SK-N-SH (cell line): ENCODE data around the gene RNF157. TPM values are rescaled to one million over a fixed set of nuclear protein-coding genes. Genes with fewer than 3 reads are reported as not detected.

Experiments
- CTCF ChIA-PET: fragments of 300-600, 350-600 bp; formaldehyde crosslinking; extraction: SDS; loops from one replicate; lab custom pipeline; 2021; lab: Yijun Ruan, JAX
- POLR2A ChIA-PET: fragments of 350-600 bp; sonication (Branson Sonifier 250); formaldehyde crosslinking; extraction: SDS; loops from one replicate; lab custom pipeline; 2020; ENCODE audit warnings: antibody characterized with exemption, inconsistent platforms; lab: Yijun Ruan, JAX
- DNase-seq: peaks from one replicate; pipeline ENCODE4 v3.0.0; 2012
- H2AFZ ChIP-seq: fragments of 200-600 bp; sonication (generic); 2 replicates; pipeline ENCODE4 v1.8.1; 2016; ENCODE audit warnings: antibody characterized with exemption, mild to moderate bottlenecking, low read depth
- H3F3A ChIP-seq: fragments of 200-600 bp; sonication (generic); replicated peaks from 2 replicates; pipeline ENCODE3; 2016; ENCODE audit warnings: antibody characterized with exemption, mild to moderate bottlenecking; ENCODE audit not compliant: insufficient read depth
- H3K27ac ChIP-seq, 2 experiments: fragments of 200-500 bp in 1 of 2; fragments of 200-600 bp in 1 of 2; sonication (Bioruptor generic) in 1 of 2; sonication (generic), shearing (Covaris generic) in 1 of 2; 2 replicates each; pipeline versions ENCODE4 v1.5.1 to v1.6.1; 2014 to 2016; ENCODE audit warnings: low read depth in 2 of 2, inconsistent platforms in 1 of 2, low read length in 1 of 2, mild to moderate bottlenecking in 1 of 2, mixed read lengths in 1 of 2
- H3K27me3 ChIP-seq: fragments of 200-600 bp; sonication (generic), shearing (Covaris generic); 2 replicates; pipeline ENCODE4 v1.6.1; 2016; ENCODE audit warnings: mixed run types; ENCODE audit not compliant: insufficient read depth
- H3K36me3 ChIP-seq, 2 experiments: fragments of 200-500 bp in 1 of 2; fragments of 200-600 bp in 1 of 2; sonication (Bioruptor generic) in 1 of 2; sonication (generic) in 1 of 2; replicated peaks in 1 of 2; 2 replicates each; pipeline versions ENCODE3 to v1.5.1; 2014 to 2016; ENCODE audit warnings: low read length in 1 of 2, mild to moderate bottlenecking in 1 of 2; ENCODE audit not compliant: insufficient read depth in 2 of 2, control insufficient read depth in 1 of 2
- H3K4me1 ChIP-seq, 2 experiments: fragments of 200-500 bp in 1 of 2; fragments of 200-600 bp in 1 of 2; sonication (Bioruptor generic) in 1 of 2; sonication (generic), shearing (Covaris generic) in 1 of 2; 2 replicates each; pipeline versions ENCODE4 v1.5.1 to v1.6.1; 2014 to 2016; ENCODE audit warnings: low read depth in 1 of 2, low read length in 1 of 2, mixed run types in 1 of 2; ENCODE audit not compliant: insufficient read depth in 2 of 2, control insufficient read depth in 1 of 2
- H3K4me2 ChIP-seq: fragments of 200-600 bp; sonication (generic), shearing (Covaris generic); 2 replicates; pipeline ENCODE4 v1.6.1; 2017; ENCODE audit warnings: mixed run types
- H3K4me3 ChIP-seq, 2 experiments: fragments of 200-500 bp in 1 of 2; fragments of 200-600 bp in 1 of 2; sonication (Bioruptor generic) in 1 of 2; sonication (generic), shearing (Covaris generic) in 1 of 2; 2 replicates each; pipeline versions ENCODE4 v1.5.1 to v1.8.1; 2014 to 2016; ENCODE audit warnings: low read depth in 2 of 2, inconsistent platforms in 1 of 2, low read length in 1 of 2, mild to moderate bottlenecking in 1 of 2, mixed read lengths in 1 of 2, moderate library complexity in 1 of 2
- H3K79me2 ChIP-seq: fragments of 200-600 bp; sonication (generic); 2 replicates; pipeline ENCODE4 v1.8.1; 2017; ENCODE audit warnings: mild to moderate bottlenecking; ENCODE audit not compliant: insufficient read depth
- H3K9ac ChIP-seq: fragments of 200-600 bp; sonication (generic); 2 replicates; pipeline ENCODE4 v1.6.1; 2017; ENCODE audit warnings: mixed run types
- H3K9me2 ChIP-seq: fragments of 200-600 bp; sonication (generic); 2 replicates; pipeline ENCODE4 v1.6.1; 2017; ENCODE audit warnings: mixed run types
- H3K9me3 ChIP-seq: fragments of 200-600 bp; sonication (generic); 2 replicates; pipeline ENCODE4 v1.6.1; 2017; ENCODE audit warnings: mixed run types, mild to moderate bottlenecking, moderate library complexity
- H4K20me1 ChIP-seq: fragments of 200-600 bp; sonication (generic); 2 replicates; pipeline ENCODE4 v1.6.1; 2017; ENCODE audit warnings: mild to moderate bottlenecking, mixed run types; ENCODE audit not compliant: insufficient read depth
- CTCF ChIP-seq: fragments of 200-600 bp; sonication (generic); IDR thresholded peaks from 2 replicates; pipeline ENCODE4 v1.6.1; 2017; ENCODE audit warnings: antibody characterized with exemption, mild to moderate bottlenecking, moderate library complexity
- ELF1 ChIP-seq: IDR thresholded peaks from 2 replicates; pipeline ENCODE4 v1.4.0; 2012
- IRF3 ChIP-seq: fragments of 150-350 bp; IDR thresholded peaks from 2 replicates; pipeline ENCODE4 v1.6.1; 2016; ENCODE audit warnings: mild to moderate bottlenecking, low read depth, low read length
- TAF1 ChIP-seq: IDR thresholded peaks from 2 replicates; pipeline ENCODE4 v1.6.1; 2012; ENCODE audit warnings: low read depth, mild to moderate bottlenecking, low read length, moderate library complexity, borderline replicate concordance
- TCF12 ChIP-seq: IDR thresholded peaks from 2 replicates; pipeline ENCODE4 v1.4.0; 2012
- ZBTB33 ChIP-seq: IDR thresholded peaks from 2 replicates; pipeline ENCODE4 v1.4.0; 2012; ENCODE audit warnings: low read depth, borderline replicate concordance
- WGBS: methylation state at CpG from one replicate; pipeline ENCODE4 v1.1.6; 2017; ENCODE audit warnings: low lambda C conversion rate; 5-methylcytosine and 5-hydroxymethylcytosine counted together
- polyA plus RNA-seq, 3 experiments: library from polyadenylated mRNA; depleted of rRNA; stranded (reverse); fragments of >200 nt; gene quantifications; 2 replicates each; pipeline ENCODE4 v1.2.3, GENCODE V29; 2012

RNF157 gene
- polyA plus RNA-seq, 1 of the 3 experiments (the other 2 are of a cell fraction) = 5.2 TPM

- no peak for TF ChIP-seq ZBTB33
Observed at GRCh38 chr17:76135810-76136188, 104.5 kb downstream of the RNF157 start (continued).

GRCh38 chr17:76134911-76135809 lies 105.1 kb downstream of the RNF157 start:
- H3K4me1 ChIP-seq = no peaks in the 10 kb centered on the region
- 68% methylated on average over 21 of the region's 22 CpGs for WGBS
- H3K36me3 ChIP-seq = no peaks in the 10 kb centered on the region
- H3K4me3 ChIP-seq = no peak overlapping the region
- no peak overlapping the region for H3K9ac ChIP-seq
- H3K27ac ChIP-seq = no peak overlapping the region
- no peaks in the 10 kb centered on the region for H3F3A ChIP-seq
- CTCF ChIA-PET = interaction anchor here (0.6 to 18.8 kb wide), 9 partner anchors 10 to 164 kb away, joined by 3 to 332 read pairs (median 6); no protein-coding TSS in a partner anchor
- TF ChIP-seq TCF12 (no peak), CTCF (no peak), IRF3 (no peak), ELF1 (no peak), TAF1 (no peak)
- POLR2A ChIA-PET = no interaction called here
- no peak overlapping the region for H3K4me2 ChIP-seq
- no peaks in the 10 kb centered on the region for H4K20me1 ChIP-seq
- DNase-seq = no peak
- no peak overlapping the region for H2AFZ ChIP-seq
- peaks cover 14% of the 10 kb centered on the region; the same call in 1 of the 2 replicates for H3K27me3 ChIP-seq
- no peaks in the 10 kb centered on the region for H3K79me2 ChIP-seq
- H3K9me3 ChIP-seq = no peaks in the 10 kb centered on the region
- no peaks in the 10 kb centered on the region for H3K9me2 ChIP-seq
